Measurements from ENCODE around the gene GDF2.

GDF2 gene

DNA sequence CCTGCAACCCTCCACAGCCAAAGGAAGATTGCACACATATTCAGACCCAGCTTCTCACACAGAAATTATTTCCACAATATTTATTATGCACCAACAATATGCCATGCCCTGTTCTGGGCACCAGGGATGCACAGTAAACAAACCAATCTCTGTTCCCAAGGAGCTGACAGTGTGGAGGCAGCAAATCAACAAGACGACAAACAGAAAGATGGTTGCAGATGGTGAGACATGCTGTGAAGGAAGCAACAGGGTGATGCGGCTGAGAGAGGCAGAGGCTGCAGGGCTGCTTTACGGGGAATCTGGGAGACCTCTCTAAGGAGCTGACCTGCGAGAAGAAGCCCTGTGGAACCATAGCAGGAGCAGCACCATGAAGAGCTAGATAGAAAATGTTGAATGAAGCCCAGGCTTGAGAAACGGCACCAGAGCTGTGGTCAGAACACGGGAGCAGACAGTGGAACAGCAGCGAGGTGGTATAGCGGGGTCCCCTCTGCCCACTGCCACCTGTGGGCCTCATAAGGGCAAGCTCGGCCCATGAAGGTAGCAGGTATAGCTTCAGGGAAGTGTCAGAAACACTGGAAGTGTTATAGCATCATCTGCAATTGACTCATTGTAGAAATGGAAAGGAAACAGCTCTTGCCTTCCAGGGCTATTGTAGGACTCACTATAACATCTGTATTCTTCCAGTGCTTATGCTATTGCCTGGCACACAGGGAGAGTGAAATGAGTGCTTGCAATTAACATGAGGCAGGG, 43.4 kb downstream of the GDF2 start:
- TF ChIP-seq, protein P1, sequence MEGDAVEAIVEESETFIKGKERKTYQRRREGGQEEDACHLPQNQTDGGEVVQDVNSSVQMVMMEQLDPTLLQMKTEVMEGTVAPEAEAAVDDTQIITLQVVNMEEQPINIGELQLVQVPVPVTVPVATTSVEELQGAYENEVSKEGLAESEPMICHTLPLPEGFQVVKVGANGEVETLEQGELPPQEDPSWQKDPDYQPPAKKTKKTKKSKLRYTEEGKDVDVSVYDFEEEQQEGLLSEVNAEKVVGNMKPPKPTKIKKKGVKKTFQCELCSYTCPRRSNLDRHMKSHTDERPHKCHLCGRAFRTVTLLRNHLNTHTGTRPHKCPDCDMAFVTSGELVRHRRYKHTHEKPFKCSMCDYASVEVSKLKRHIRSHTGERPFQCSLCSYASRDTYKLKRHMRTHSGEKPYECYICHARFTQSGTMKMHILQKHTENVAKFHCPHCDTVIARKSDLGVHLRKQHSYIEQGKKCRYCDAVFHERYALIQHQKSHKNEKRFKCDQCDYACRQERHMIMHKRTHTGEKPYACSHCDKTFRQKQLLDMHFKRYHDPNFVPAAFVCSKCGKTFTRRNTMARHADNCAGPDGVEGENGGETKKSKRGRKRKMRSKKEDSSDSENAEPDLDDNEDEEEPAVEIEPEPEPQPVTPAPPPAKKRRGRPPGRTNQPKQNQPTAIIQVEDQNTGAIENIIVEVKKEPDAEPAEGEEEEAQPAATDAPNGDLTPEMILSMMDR (IDR thresholded peaks at IDR 0.05; ENCODE audit: low read length, missing control alignments): no peak
- no peak for DNase-seq (ENCODE audit: low read depth)
- H3K4me3 ChIP-seq (replicated peaks; ENCODE audit: low read depth, low read length): no peak overlapping the region

DNA sequence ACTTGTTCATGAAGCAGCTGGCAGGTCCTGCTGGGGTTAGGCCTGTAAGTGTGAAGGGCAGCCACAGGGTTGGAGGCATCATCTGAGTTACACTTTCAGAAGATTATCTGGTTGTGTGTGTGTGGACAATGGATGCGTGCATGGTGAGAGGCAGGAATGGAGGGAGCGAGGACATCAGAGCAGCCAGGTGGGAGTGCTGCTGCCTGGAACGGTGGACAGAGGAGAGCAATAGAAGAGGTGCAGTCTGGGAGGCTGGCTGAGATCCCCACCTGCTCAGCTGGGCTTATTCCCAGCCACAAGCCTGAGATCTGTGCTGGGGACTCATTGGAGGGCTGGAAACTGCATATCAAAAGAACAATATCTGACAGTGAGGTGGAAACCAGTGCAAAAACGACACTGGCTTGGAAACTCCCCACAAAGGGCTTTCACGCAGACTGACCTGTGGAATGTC, 44.0 kb downstream of the GDF2 start:
- H3K4me3 ChIP-seq (replicated peaks; ENCODE audit: low read depth, low read length): no peak overlapping the region
- DNase-seq (ENCODE audit: low read depth): no peak
- TF ChIP-seq, protein P1 (IDR thresholded peaks at IDR 0.05; ENCODE audit: low read length, missing control alignments): no peak

DNA sequence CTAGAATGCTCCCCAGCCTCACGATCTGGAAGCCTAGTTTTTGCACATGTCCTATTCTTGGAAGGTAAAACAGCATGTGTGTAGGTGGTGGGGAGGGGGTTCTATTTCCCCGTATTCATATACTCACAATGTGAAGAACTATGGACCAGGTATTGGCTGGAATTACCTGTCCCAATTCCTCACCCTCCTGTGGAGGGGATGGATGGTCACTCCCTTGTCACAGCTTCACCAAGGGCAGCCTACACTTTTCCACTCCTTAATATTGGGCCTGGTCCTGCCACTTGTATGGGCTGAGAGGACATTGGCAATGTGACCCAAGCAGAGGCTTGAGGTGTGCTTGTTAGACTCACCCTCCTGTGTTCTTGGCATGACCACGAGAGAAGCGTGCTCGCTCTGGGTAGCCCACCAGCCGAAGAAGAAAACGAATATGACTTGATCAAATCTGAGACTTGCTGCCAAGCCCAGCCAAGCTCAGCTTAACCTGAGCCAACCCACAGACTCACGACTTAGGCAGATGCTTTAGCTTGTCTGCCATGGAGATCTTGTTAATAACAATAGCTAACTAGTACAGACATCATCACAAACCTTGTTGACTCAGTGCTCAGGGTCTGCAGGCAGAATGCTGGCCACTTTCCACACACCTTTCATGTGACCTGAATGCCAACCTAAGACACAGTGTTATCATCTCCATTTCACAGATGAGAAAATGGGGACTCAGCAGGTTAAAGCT, 44.6 kb downstream of the GDF2 start:
- no peak overlapping the region for H3K4me3 ChIP-seq (replicated peaks; ENCODE audit: low read depth, low read length)
- DNase-seq (ENCODE audit: low read depth): no peak
- TF ChIP-seq, protein P1 (IDR thresholded peaks at IDR 0.05; ENCODE audit: low read length, missing control alignments): no peak

DNA sequence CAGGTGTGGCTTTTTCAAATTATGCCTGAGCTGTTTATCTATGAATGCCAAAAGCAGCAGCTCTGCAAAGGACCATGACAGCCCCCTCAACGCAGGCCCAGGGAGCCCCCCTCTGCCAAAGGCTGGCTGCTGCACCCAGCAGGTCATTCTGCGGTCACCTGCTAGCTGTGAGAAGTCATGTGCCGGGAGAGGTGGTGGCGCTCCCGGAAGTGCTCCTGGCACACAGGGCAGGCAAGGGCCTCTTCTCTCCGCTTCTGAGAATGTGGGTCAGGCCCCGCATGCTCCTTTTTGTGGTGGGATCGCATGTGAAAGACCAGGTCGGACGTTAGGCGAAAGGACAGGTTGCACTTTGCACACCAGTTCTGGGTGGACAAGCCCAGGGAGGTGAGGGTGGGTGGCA, 45.4 kb downstream of the GDF2 start:
- TF ChIP-seq, protein P1 (IDR thresholded peaks at IDR 0.05; ENCODE audit: low read length, missing control alignments): no peak
- H3K4me3 ChIP-seq (replicated peaks; ENCODE audit: low read depth, low read length): no peak overlapping the region
- no peak for DNase-seq (ENCODE audit: low read depth)

DNA sequence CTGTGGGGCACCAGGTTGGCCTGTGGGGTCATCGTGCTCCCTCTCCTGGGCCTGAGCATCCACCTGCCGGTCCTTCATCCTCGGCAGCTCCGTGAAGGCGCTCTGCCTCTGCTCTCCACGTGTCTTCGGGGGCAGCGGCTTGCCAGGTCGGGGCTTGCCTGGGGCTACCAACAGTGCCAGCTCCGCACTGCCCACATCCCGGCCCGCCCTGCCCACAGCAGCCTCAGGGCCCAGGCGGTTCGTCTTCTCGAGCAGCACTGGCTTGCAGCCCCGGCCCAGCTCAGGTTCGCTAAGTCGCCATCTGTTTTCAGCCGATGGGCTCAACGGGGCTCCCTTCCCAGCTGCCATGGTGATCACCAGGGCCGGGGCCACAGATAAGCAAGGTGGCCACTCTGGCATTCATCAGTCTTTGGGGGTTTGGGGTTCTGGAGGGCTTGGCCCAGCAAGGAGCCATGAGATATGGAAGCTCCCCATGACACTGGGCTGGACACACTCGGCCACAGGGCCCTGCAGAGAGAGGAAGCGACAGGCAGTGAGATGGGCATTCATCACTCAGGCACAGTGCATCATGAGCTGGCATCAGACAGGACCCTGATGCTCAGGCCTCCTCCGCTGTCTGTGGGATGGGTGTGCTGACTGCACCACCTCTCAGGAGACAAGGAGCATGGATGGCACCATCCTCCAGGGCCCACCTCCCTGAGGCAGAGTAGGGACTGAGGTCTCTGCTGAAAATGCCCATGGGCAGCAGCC, 46.4 kb downstream of the GDF2 start:
- no peak for DNase-seq (ENCODE audit: low read depth)
- TF ChIP-seq, protein P1 (IDR thresholded peaks at IDR 0.05; ENCODE audit: low read length, missing control alignments): no peak
- H3K4me3 ChIP-seq (replicated peaks; ENCODE audit: low read depth, low read length): no peak overlapping the region

DNA sequence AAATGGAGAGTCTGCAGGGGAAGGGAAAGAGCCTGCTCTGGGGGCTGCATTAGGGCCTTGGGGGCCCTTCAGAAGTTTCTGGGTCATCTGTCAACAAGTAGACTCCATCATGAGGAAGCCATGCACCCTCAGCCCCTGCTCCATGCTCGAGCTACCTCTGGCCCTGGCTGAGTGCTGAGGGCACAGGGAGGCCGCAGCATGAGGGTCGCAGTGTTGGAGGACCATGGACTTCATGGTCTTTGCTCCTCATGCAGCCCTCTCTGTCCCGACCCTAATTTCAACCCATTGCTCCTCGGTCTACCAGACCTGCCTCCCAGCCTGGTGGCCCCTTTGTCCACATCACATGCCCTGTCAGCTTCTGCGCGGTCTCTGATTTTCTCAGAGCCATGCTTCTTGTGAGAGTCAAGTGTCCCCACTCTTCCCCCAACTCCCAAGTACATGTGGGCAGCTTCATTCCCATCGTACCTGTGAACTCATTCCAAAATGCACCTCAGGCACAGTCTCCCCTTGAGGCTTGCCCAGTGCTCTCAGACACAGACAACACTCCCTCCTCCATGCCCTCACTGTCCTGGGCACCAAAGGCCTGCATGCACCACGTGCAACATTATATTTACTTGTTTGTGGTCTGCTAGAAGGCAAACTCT, 47.1 kb downstream of the GDF2 start:
- TF ChIP-seq, protein P1 (IDR thresholded peaks at IDR 0.05; ENCODE audit: low read length, missing control alignments): no peak
- DNase-seq (ENCODE audit: low read depth): no peak
- H3K4me3 ChIP-seq (replicated peaks; ENCODE audit: low read depth, low read length): no peak overlapping the region
